ENCODE results near the gene FARS2.

- no peak for TF ChIP-seq POLR2A (IDR thresholded peaks at IDR 0.05)
- no peak for TF ChIP-seq POLR2AphosphoS5 (IDR thresholded peaks at IDR 0.05)
Measured at GRCh38 chr6:5584078-5584482, 322.8 kb downstream of the FARS2 start.

Measured in spleen (tissue), 3 donors.